T-helper 22 cell (primary cell): ENCODE data around the gene TRAF4.
"Not testable (repeated sequence)": the region's sequence is repeated elsewhere in the genome, so short reads cannot be mapped to it uniquely, and the experiment has no call there.

Source experiments
- DNase-seq: peaks from one replicate; pipeline ENCODE4 v3.0.0-alpha.2; 2020; ENCODE audit warnings: low read depth

The TRAF4 gene

GRCh38 chr17:28783161-28783560 lies 39.4 kb downstream of the TRAF4 start:
- no peak for DNase-seq

GRCh38 chr17:28788100-28788499 lies 44.3 kb downstream of the TRAF4 start:
- no peak for DNase-seq

- no peak for DNase-seq
Measured at GRCh38 chr17:28792877-28793661, 49.3 kb downstream of the TRAF4 start.

- not testable (repeated sequence) for DNase-seq
Measured at GRCh38 chr17:28794846-28795441, 51.1 kb downstream of the TRAF4 start.

DNA sequence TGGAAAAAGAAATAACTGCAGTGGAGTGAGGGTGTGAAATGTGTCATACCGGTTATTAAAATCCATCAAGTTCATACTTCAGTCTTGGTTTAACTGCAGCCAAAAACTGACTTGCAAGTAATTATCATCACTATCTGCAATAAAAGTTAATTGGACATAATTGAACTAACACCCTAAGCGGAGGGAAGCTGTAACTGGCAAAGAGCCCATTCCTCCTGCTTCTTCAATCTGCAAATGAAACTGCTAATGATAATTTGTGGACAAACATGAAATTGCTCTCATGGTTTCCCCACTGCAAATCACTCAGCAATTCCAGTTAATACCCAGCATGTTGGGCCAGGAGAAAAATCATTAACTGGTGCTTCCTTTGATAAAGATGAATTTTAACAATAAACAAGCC lies 52.3 kb downstream of the TRAF4 start:
- no peak for DNase-seq
